ENCODE data around the gene CIT.

- TF ChIP-seq, protein P1, sequence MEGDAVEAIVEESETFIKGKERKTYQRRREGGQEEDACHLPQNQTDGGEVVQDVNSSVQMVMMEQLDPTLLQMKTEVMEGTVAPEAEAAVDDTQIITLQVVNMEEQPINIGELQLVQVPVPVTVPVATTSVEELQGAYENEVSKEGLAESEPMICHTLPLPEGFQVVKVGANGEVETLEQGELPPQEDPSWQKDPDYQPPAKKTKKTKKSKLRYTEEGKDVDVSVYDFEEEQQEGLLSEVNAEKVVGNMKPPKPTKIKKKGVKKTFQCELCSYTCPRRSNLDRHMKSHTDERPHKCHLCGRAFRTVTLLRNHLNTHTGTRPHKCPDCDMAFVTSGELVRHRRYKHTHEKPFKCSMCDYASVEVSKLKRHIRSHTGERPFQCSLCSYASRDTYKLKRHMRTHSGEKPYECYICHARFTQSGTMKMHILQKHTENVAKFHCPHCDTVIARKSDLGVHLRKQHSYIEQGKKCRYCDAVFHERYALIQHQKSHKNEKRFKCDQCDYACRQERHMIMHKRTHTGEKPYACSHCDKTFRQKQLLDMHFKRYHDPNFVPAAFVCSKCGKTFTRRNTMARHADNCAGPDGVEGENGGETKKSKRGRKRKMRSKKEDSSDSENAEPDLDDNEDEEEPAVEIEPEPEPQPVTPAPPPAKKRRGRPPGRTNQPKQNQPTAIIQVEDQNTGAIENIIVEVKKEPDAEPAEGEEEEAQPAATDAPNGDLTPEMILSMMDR (IDR thresholded peaks at IDR 0.05; ENCODE audit: low read depth, low read length, missing input control), result no peak
- TF ChIP-seq, protein P2, sequence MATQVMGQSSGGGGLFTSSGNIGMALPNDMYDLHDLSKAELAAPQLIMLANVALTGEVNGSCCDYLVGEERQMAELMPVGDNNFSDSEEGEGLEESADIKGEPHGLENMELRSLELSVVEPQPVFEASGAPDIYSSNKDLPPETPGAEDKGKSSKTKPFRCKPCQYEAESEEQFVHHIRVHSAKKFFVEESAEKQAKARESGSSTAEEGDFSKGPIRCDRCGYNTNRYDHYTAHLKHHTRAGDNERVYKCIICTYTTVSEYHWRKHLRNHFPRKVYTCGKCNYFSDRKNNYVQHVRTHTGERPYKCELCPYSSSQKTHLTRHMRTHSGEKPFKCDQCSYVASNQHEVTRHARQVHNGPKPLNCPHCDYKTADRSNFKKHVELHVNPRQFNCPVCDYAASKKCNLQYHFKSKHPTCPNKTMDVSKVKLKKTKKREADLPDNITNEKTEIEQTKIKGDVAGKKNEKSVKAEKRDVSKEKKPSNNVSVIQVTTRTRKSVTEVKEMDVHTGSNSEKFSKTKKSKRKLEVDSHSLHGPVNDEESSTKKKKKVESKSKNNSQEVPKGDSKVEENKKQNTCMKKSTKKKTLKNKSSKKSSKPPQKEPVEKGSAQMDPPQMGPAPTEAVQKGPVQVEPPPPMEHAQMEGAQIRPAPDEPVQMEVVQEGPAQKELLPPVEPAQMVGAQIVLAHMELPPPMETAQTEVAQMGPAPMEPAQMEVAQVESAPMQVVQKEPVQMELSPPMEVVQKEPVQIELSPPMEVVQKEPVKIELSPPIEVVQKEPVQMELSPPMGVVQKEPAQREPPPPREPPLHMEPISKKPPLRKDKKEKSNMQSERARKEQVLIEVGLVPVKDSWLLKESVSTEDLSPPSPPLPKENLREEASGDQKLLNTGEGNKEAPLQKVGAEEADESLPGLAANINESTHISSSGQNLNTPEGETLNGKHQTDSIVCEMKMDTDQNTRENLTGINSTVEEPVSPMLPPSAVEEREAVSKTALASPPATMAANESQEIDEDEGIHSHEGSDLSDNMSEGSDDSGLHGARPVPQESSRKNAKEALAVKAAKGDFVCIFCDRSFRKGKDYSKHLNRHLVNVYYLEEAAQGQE (IDR thresholded peaks at IDR 0.05), result no peak
- TF ChIP-seq JUND (IDR thresholded peaks at IDR 0.05), result no peak
These were observed 163.5 kb downstream of the CIT start for GRCh38 chr12:119713551-119714031.
